ENCODE results near the gene LRP1B. TPM values are rescaled to one million over a fixed set of nuclear protein-coding genes. Genes with fewer than 3 reads are reported as not detected.

The LRP1B gene
- total and polyA plus RNA-seq, 2 donors from 2014 or later: 0.69 to 1.2 TPM

GRCh38 chr2:141652308-141652707 is 478.5 kb downstream of the LRP1B start:
- no peak for FAIRE-seq
- intact Hi-C loops (cut with DNase I): no loop called here

GRCh38 chr2:141647353-141647752 is 483.5 kb downstream of the LRP1B start:
- no peaks in the 10 kb centered on the region for H3K4me1 ChIP-seq (ENCODE audit: control insufficient read depth in 2 of 3, insufficient read depth in 2 of 3, low read depth in 1 of 3, low read length in 3 of 3)
- intact Hi-C loops (cut with DNase I): no loop called here
- H3K27me3 ChIP-seq (ENCODE audit: control insufficient read depth, insufficient read depth, low read length): no peaks in the 10 kb centered on the region
- no peak overlapping the region for H3K9ac ChIP-seq (ENCODE audit: low read length in 3 of 3)
- DNase-seq: no peak
- H3K4me3 ChIP-seq (ENCODE audit: low read length in 3 of 3): no peak overlapping the region
- no peak for FAIRE-seq
- H3K9me3 ChIP-seq (ENCODE audit: control insufficient read depth in 2 of 3, insufficient read depth in 1 of 3, low read length in 3 of 3): no peaks in the 10 kb centered on the region
- no peak for TF ChIP-seq CTCF (IDR thresholded peaks at IDR 0.05; ENCODE audit: borderline replicate concordance, extremely low read depth, insufficient read depth)
- H3K27ac ChIP-seq (ENCODE audit: low read depth in 2 of 2, low read length in 2 of 2): no peak overlapping the region
- H3K36me3 ChIP-seq (ENCODE audit: control insufficient read depth in 2 of 3, insufficient read depth in 3 of 3, low read length in 3 of 3): no peaks in the 10 kb centered on the region

More at GRCh38 chr2:141652308-141652707, 478.5 kb downstream of the LRP1B start:
- no peak for TF ChIP-seq CTCF (IDR thresholded peaks at IDR 0.05; ENCODE audit: borderline replicate concordance, extremely low read depth, insufficient read depth)
- H3K4me3 ChIP-seq (ENCODE audit: low read length in 3 of 3): no peak overlapping the region
- H3K9me3 ChIP-seq (ENCODE audit: control insufficient read depth in 2 of 3, insufficient read depth in 1 of 3, low read length in 3 of 3): no peaks in the 10 kb centered on the region
- no peaks in the 10 kb centered on the region for H3K36me3 ChIP-seq (ENCODE audit: control insufficient read depth in 2 of 3, insufficient read depth in 3 of 3, low read length in 3 of 3)
- no peak overlapping the region for H3K9ac ChIP-seq (ENCODE audit: low read length in 3 of 3)
- H3K27me3 ChIP-seq (ENCODE audit: control insufficient read depth, insufficient read depth, low read length): no peaks in the 10 kb centered on the region
- no peak for DNase-seq
- H3K4me1 ChIP-seq (ENCODE audit: control insufficient read depth in 2 of 3, insufficient read depth in 2 of 3, low read depth in 1 of 3, low read length in 3 of 3): no peaks in the 10 kb centered on the region
- H3K27ac ChIP-seq (ENCODE audit: low read depth in 2 of 2, low read length in 2 of 2): no peak overlapping the region

GRCh38 chr2:141641462-141641861 is 489.4 kb downstream of the LRP1B start:
- FAIRE-seq (no peak), DNase-seq (no peak)
- intact Hi-C loops (cut with DNase I): no loop called here
- no peaks in the 10 kb centered on the region for H3K9me3 ChIP-seq (ENCODE audit: control insufficient read depth in 2 of 3, insufficient read depth in 1 of 3, low read length in 3 of 3)
- H3K36me3 ChIP-seq (ENCODE audit: control insufficient read depth in 2 of 3, insufficient read depth in 3 of 3, low read length in 3 of 3): no peaks in the 10 kb centered on the region
- no peak overlapping the region for H3K27ac ChIP-seq (ENCODE audit: low read depth in 2 of 2, low read length in 2 of 2)
- H3K4me3 ChIP-seq (ENCODE audit: low read length in 3 of 3): no peak overlapping the region
- H3K27me3 ChIP-seq (ENCODE audit: control insufficient read depth, insufficient read depth, low read length): no peaks in the 10 kb centered on the region
- H3K4me1 ChIP-seq (ENCODE audit: control insufficient read depth in 2 of 3, insufficient read depth in 2 of 3, low read depth in 1 of 3, low read length in 3 of 3): no peaks in the 10 kb centered on the region
- no peak overlapping the region for H3K9ac ChIP-seq (ENCODE audit: low read length in 3 of 3)
- no peak for TF ChIP-seq CTCF (IDR thresholded peaks at IDR 0.05; ENCODE audit: borderline replicate concordance, extremely low read depth, insufficient read depth)

- Histone ChIP-seq H3K27ac (ENCODE audit: low read depth in 2 of 2, low read length in 2 of 2) (no peak overlapping the region), H3K4me1 (ENCODE audit: control insufficient read depth in 2 of 3, insufficient read depth in 2 of 3, low read depth in 1 of 3, low read length in 3 of 3) (no peaks in the 10 kb centered on the region), H3K9me3 (ENCODE audit: control insufficient read depth in 2 of 3, insufficient read depth in 1 of 3, low read length in 3 of 3) (no peaks in the 10 kb centered on the region), H3K4me3 (ENCODE audit: low read length in 3 of 3) (no peak overlapping the region), H3K27me3 (ENCODE audit: control insufficient read depth, insufficient read depth, low read length) (no peaks in the 10 kb centered on the region), H3K36me3 (ENCODE audit: control insufficient read depth in 2 of 3, insufficient read depth in 3 of 3, low read length in 3 of 3) (no peaks in the 10 kb centered on the region), H3K9ac (ENCODE audit: low read length in 3 of 3) (no peak overlapping the region)
- intact Hi-C loops (cut with DNase I): no loop called here
- TF ChIP-seq CTCF (IDR thresholded peaks at IDR 0.05; ENCODE audit: borderline replicate concordance, extremely low read depth, insufficient read depth): no peak
- no peak for DNase-seq
- no peak for FAIRE-seq
Measured at GRCh38 chr2:141639809-141640208, 491.0 kb downstream of the LRP1B start.
